Measurements from ENCODE around the gene ACP6.

- TF ChIP-seq ZNF423 (tag by site-specific recombination; IDR thresholded peaks at IDR 0.05) (no peak), ZNF292 (tag by site-specific recombination; IDR thresholded peaks at IDR 0.05; ENCODE audit: borderline replicate concordance, low read depth) (no peak), ZNF514 (tag by site-specific recombination; IDR thresholded peaks at IDR 0.05) (no peak), SALL2 (tag by site-specific recombination; IDR thresholded peaks at IDR 0.05; ENCODE audit: borderline replicate concordance) (no peak), ZNF26 (tag by site-specific recombination; IDR thresholded peaks at IDR 0.05) (no peak), ZSCAN5A (tag by site-specific recombination; IDR thresholded peaks at IDR 0.05) (no peak)
- TF ChIP-seq, protein P1, sequence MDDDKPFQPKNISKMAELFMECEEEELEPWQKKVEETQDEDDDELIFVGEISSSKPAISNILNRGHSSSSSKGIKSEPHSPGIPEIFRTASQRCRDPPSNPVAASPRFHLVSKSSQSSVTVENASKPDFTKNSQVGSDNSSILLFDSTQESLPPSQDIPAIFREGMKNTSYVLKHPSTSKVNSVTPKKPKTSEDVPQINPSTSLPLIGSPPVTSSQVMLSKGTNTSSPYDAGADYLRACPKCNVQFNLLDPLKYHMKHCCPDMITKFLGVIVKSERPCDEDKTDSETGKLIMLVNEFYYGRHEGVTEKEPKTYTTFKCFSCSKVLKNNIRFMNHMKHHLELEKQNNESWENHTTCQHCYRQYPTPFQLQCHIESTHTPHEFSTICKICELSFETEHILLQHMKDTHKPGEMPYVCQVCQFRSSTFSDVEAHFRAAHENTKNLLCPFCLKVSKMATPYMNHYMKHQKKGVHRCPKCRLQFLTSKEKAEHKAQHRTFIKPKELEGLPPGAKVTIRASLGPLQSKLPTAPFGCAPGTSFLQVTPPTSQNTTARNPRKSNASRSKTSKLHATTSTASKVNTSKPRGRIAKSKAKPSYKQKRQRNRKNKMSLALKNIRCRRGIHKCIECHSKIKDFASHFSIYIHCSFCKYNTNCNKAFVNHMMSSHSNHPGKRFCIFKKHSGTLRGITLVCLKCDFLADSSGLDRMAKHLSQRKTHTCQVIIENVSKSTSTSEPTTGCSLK (tag by site-specific recombination; IDR thresholded peaks at IDR 0.05), result no peak
- TF ChIP-seq, protein P2, sequence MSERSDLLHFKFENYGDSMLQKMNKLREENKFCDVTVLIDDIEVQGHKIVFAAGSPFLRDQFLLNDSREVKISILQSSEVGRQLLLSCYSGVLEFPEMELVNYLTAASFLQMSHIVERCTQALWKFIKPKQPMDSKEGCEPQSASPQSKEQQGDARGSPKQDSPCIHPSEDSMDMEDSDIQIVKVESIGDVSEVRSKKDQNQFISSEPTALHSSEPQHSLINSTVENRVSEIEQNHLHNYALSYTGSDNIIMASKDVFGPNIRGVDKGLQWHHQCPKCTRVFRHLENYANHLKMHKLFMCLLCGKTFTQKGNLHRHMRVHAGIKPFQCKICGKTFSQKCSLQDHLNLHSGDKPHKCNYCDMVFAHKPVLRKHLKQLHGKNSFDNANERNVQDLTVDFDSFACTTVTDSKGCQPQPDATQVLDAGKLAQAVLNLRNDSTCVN (tag by site-specific recombination; optimal IDR thresholded peaks at IDR 0.05), result no peak
- TF ChIP-seq, protein P3, sequence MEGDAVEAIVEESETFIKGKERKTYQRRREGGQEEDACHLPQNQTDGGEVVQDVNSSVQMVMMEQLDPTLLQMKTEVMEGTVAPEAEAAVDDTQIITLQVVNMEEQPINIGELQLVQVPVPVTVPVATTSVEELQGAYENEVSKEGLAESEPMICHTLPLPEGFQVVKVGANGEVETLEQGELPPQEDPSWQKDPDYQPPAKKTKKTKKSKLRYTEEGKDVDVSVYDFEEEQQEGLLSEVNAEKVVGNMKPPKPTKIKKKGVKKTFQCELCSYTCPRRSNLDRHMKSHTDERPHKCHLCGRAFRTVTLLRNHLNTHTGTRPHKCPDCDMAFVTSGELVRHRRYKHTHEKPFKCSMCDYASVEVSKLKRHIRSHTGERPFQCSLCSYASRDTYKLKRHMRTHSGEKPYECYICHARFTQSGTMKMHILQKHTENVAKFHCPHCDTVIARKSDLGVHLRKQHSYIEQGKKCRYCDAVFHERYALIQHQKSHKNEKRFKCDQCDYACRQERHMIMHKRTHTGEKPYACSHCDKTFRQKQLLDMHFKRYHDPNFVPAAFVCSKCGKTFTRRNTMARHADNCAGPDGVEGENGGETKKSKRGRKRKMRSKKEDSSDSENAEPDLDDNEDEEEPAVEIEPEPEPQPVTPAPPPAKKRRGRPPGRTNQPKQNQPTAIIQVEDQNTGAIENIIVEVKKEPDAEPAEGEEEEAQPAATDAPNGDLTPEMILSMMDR (tag by site-specific recombination; IDR thresholded peaks at IDR 0.05), result no peak
Observed at GRCh38 chr1:147622731-147623130, 47.6 kb downstream of the ACP6 start.

Data from HEK293 (cell line).